NOMO-1 treated with DMSO at 0.1 percent for 48 hours (cell line): ENCODE measurements around the gene DCPS.
"Not testable (repeated sequence)": the region's sequence is repeated elsewhere in the genome, so short reads cannot be mapped to it uniquely, and the experiment has no call there.

Experiments
- DNase-seq: peaks from one replicate; lab custom pipeline; 2025; ENCODE audit not compliant: unreplicated experiment; lab: John Stamatoyannopoulos, UW

The DCPS gene

GRCh38 chr11:126343051-126343450 lies 39.2 kb downstream of the DCPS start:
- no peak for DNase-seq

GRCh38 chr11:126344141-126345080 lies 40.6 kb downstream of the DCPS start:
- DNase-seq: no peak

- no peak for DNase-seq
These were observed 41.4 kb downstream of the DCPS start for GRCh38 chr11:126345283-126345682.

GRCh38 chr11:126345759-126346585 lies 42.1 kb downstream of the DCPS start:
- DNase-seq: peak; percentile 80

GRCh38 chr11:126346586-126346940 lies 42.7 kb downstream of the DCPS start:
- no peak for DNase-seq

- DNase-seq: not testable (repeated sequence)
These were observed 43.1 kb downstream of the DCPS start for GRCh38 chr11:126346946-126347345.

GRCh38 chr11:126347751-126348668 lies 44.1 kb downstream of the DCPS start:
- DNase-seq: no peak

- no peak for DNase-seq
These were observed 45.1 kb downstream of the DCPS start for GRCh38 chr11:126348806-126349582.

- no peak for DNase-seq
These were observed 47.0 kb downstream of the DCPS start for GRCh38 chr11:126350836-126351235.

GRCh38 chr11:126352163-126352562 lies 48.3 kb downstream of the DCPS start:
- no peak for DNase-seq

GRCh38 chr11:126352934-126353801 lies 49.3 kb downstream of the DCPS start:
- peak; percentile 84 for DNase-seq

GRCh38 chr11:126354631-126355323 lies 50.9 kb downstream of the DCPS start:
- DNase-seq: no peak

GRCh38 chr11:126355324-126355925 lies 51.6 kb downstream of the DCPS start, which contains the start of gene ST3GAL4:
Gene ST3GAL4 (plus strand): TSS chr11:126355686. CDS start chr11:126406156, 50,470 bp downstream.
- peak; percentile 59 for DNase-seq

- peak; percentile 21 for DNase-seq
These were observed 52.4 kb downstream of the DCPS start for GRCh38 chr11:126355926-126356897.

GRCh38 chr11:126357055-126357962 lies 53.4 kb downstream of the DCPS start:
- no peak for DNase-seq
